Astrocyte (in vitro differentiated cells and primary cell): ENCODE results near the gene FOXB2.

ENCODE experiments used
- CTCF ChIP-seq: IDR thresholded peaks from 2 replicates; pipeline ENCODE4 v1.5.1; 2011; ENCODE audit warnings: low read depth, mild to moderate bottlenecking, inconsistent platforms, low read length, moderate library complexity; ENCODE audit not compliant: insufficient read depth
- EZH2 ChIP-seq: IDR thresholded peaks from 2 replicates; pipeline ENCODE4 v1.6.1; 2012; ENCODE audit warnings: mild to moderate bottlenecking, low read length, inconsistent platforms; ENCODE audit not compliant: insufficient read depth

DNA sequence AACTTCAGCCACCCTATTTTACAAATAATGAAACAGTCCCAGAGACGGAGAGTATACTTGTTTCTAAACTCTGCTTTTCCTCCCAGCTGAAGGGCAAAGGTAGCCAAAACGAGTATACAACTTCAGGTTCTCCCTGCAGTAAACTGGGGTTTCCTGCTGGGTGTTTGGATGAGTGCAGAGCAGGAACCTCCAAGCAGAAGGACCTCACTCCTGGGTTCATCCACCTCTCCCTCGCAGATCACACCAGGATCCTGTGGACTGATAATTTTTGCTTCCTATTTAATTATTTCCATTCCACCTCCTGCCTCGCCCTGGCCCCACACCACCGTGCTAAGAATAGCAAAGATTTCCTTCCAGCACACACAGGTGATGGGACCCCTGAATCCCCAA, 2.0 kb upstream of the FOXB2 start:
- TF ChIP-seq CTCF (no peak), EZH2 (no peak)
